Keratinocyte (primary cell): ENCODE results near the gene MRPL12. TPM values are rescaled to one million over a fixed set of nuclear protein-coding genes. Genes with fewer than 3 reads are reported as not detected.

Source experiments
- DNase-seq: peaks from one replicate; pipeline ENCODE4 v3.0.0-alpha.2; 2011; ENCODE audit warnings: low read depth, missing footprints, low spot score
- FAIRE-seq: peaks from 2 replicates; lab custom pipeline; 2011; peaks lifted over from hg19 to GRCh38; lab: Jason Lieb, UNC
- H2AFZ ChIP-seq: 2 replicates; pipeline ENCODE4 v1.6.0; 2012; ENCODE audit warnings: low read length, control low read depth, inconsistent platforms; ENCODE audit not compliant: control insufficient read depth
- H3K27ac ChIP-seq: 2 replicates; pipeline ENCODE4 v1.5.1; 2011; ENCODE audit warnings: low read length; ENCODE audit not compliant: control insufficient read depth, insufficient read depth
- H3K27me3 ChIP-seq: 3 replicates; pipeline ENCODE4 v1.6.0; 2011; ENCODE audit warnings: low read length; ENCODE audit not compliant: control insufficient read depth, insufficient read depth; ENCODE audit errors: extremely low read depth
- H3K36me3 ChIP-seq, 2 experiments: 2 replicates in 1 of 2; 3 replicates in 1 of 2; pipeline ENCODE4 v1.5.1; 2011; ENCODE audit warnings: low read length in 2 of 2, mild to moderate bottlenecking in 1 of 2; ENCODE audit not compliant: control insufficient read depth in 2 of 2, insufficient read depth in 2 of 2; ENCODE audit errors: extremely low read depth in 1 of 2
- H3K4me1 ChIP-seq: 3 replicates; pipeline ENCODE4 v1.5.1; 2011; ENCODE audit warnings: low read length; ENCODE audit not compliant: control insufficient read depth, insufficient read depth; ENCODE audit errors: extremely low read depth
- H3K4me2 ChIP-seq: 3 replicates; pipeline ENCODE4 v1.6.0; 2011; ENCODE audit warnings: low read depth, low read length; ENCODE audit not compliant: control insufficient read depth, insufficient read depth; ENCODE audit errors: extremely low read depth
- H3K4me3 ChIP-seq, 3 experiments: fragments of 200-600 bp in 1 of 3; sonication (generic) in 1 of 3; 2 replicates in 2 of 3; 3 replicates in 1 of 3; pipeline ENCODE4 v1.5.1; 2011 to 2016; ENCODE audit warnings: low read length in 3 of 3, mild to moderate bottlenecking in 3 of 3, control low read depth in 2 of 3, inconsistent platforms in 1 of 3, low read depth in 1 of 3, mixed read lengths in 1 of 3, mixed run types in 1 of 3, moderate library complexity in 1 of 3; ENCODE audit not compliant: control insufficient read depth in 2 of 3, insufficient read depth in 2 of 3; ENCODE audit errors: extremely low read depth in 1 of 3
- H3K79me2 ChIP-seq: 2 replicates; pipeline ENCODE4 v1.6.0; 2012; ENCODE audit warnings: low read length; ENCODE audit not compliant: control insufficient read depth, insufficient read depth
- H3K9ac ChIP-seq: 3 replicates; pipeline ENCODE4 v1.6.0; 2011; ENCODE audit warnings: low read length; ENCODE audit not compliant: control insufficient read depth, insufficient read depth; ENCODE audit errors: extremely low read depth
- H3K9me1 ChIP-seq: 3 replicates; pipeline ENCODE4 v1.6.0; 2011; ENCODE audit warnings: low read length; ENCODE audit not compliant: control insufficient read depth, insufficient read depth; ENCODE audit errors: extremely low read depth
- H3K9me3 ChIP-seq: 2 replicates; pipeline ENCODE4 v1.5.1; 2012; ENCODE audit warnings: low read depth, low read length; ENCODE audit not compliant: control insufficient read depth
- H4K20me1 ChIP-seq: 3 replicates; pipeline ENCODE4 v1.6.0; 2011; ENCODE audit warnings: low read length; ENCODE audit not compliant: control insufficient read depth, insufficient read depth; ENCODE audit errors: extremely low read depth
- CTCF ChIP-seq, 3 experiments: IDR thresholded peaks in 1 of 3; conservative IDR thresholded peaks in 1 of 3; optimal IDR thresholded peaks in 1 of 3; 2 replicates in 2 of 3; 3 replicates in 1 of 3; pipeline versions ENCODE3 to v1.5.1; 2011; ENCODE audit warnings: low read length in 3 of 3, mild to moderate bottlenecking in 3 of 3, moderate library complexity in 2 of 3, control low read depth in 1 of 3, inconsistent platforms in 1 of 3; ENCODE audit not compliant: insufficient read depth in 2 of 3; ENCODE audit errors: extremely low read depth in 1 of 3
- EZH2 ChIP-seq: IDR thresholded peaks from one replicate; pipeline ENCODE4 v1.6.1; 2012; ENCODE audit warnings: inconsistent platforms, mild to moderate bottlenecking, low read length, moderate library complexity
- dilution Hi-C: fragments of 300-500 bp; cut with MboI; formaldehyde crosslinking; loops from one replicate; pipeline ENCODE4 v1.7.0; 2020; ENCODE audit warnings: low sequenced_read_pairs; ENCODE audit not compliant: extremely low pct_ligation_motif_present
- polyA plus RNA-seq, 5 experiments: library from polyadenylated mRNA; depleted of rRNA in 3 of 5; stranded (reverse) in 3 of 5; stranded (forward) in 1 of 5; unstranded in 1 of 5; fragments of >200 nt; gene quantifications; 1 replicate in 1 of 5; 2 replicates in 3 of 5; 3 replicates in 1 of 5; pipeline versions ENCODE4 v1.2.1 to v1.2.3, GENCODE V29; 2011 to 2012; ENCODE audit warnings: missing spikeins in 2 of 5, low read depth in 1 of 5, low replicate concordance in 1 of 5

Gene MRPL12
- polyA plus RNA-seq, 1 donor (not counting 4 experiments of a cell fraction or from before 2014, with no cell fraction given), result 78.5 TPM

- peaks cover 24% of the 10 kb centered on the region for H3K4me1 ChIP-seq
- H3K27ac ChIP-seq, result peak overlapping the region; percentile 71
- H3K4me2 ChIP-seq, result peak overlapping the region; percentile 97
- FAIRE-seq (no peak), DNase-seq (no peak)
- dilution Hi-C loops, result no loop called here
- H3K36me3 ChIP-seq, result peaks cover 28 to 31% of the 10 kb centered on the region in 2 experiments
- no peaks in the 10 kb centered on the region for H3K9me1 ChIP-seq
- H3K27me3 ChIP-seq, result no peaks in the 10 kb centered on the region
- peaks cover 58% of the 10 kb centered on the region for H3K79me2 ChIP-seq
- H2AFZ ChIP-seq, result peak overlapping the region; percentile 74
- H3K9ac ChIP-seq, result peak overlapping the region; percentile 83
- H3K9me3 ChIP-seq, result no peaks in the 10 kb centered on the region
- peak overlapping the region; percentile 85 to 99 (median 89) for H3K4me3 ChIP-seq
- H4K20me1 ChIP-seq, result peaks cover 17% of the 10 kb centered on the region
- TF ChIP-seq EZH2 (no peak), CTCF (optimal IDR thresholded peaks at IDR 0.05 in 1 of 3, IDR thresholded peaks at IDR 0.05 in 1 of 3, conservative IDR thresholded peaks at IDR 0.05 in 1 of 3; ENCODE audit: extremely low read depth in 1 of 3, insufficient read depth in 2 of 3, low read length in 3 of 3) (no peak)
Observed at GRCh38 chr17:81683208-81683583, 20.0 kb upstream of the MRPL12 start.

GRCh38 chr17:81683584-81684441, 19.4 kb upstream of the MRPL12 start, which contains the start of the genes ARL16 and HGS:
ARL16 (minus strand) TSS chr17:81683797; CDS start chr17:81683753, 44 bp downstream.
HGS (plus strand) TSS chr17:81684011; CDS start chr17:81684067, 56 bp downstream.
- Histone ChIP-seq H3K9me1 (no peaks in the 10 kb centered on the region), H3K4me1 (peaks cover 30% of the 10 kb centered on the region), H3K36me3 (peaks cover 34 to 36% of the 10 kb centered on the region in 2 experiments), H2AFZ (peak within 1 kb of the TSS; percentile 74), H3K4me3 (peak within 1 kb of the TSS; percentile 85 to 99 (median 89)), H3K4me2 (peak within 1 kb of the TSS; percentile 97), H4K20me1 (peaks cover 22% of the 10 kb centered on the region), H3K27ac (peak within 1 kb of the TSS; percentile 93), H3K9me3 (no peaks in the 10 kb centered on the region), H3K27me3 (no peaks in the 10 kb centered on the region), H3K79me2 (peaks cover 64% of the 10 kb centered on the region), H3K9ac (peak within 1 kb of the TSS; percentile 83)
- dilution Hi-C loops, result no loop called here
- no peak for TF ChIP-seq EZH2
- no peak for TF ChIP-seq CTCF (optimal IDR thresholded peaks at IDR 0.05 in 1 of 3, IDR thresholded peaks at IDR 0.05 in 1 of 3, conservative IDR thresholded peaks at IDR 0.05 in 1 of 3; ENCODE audit: extremely low read depth in 1 of 3, insufficient read depth in 2 of 3, low read length in 3 of 3)
- peak; percentile 80 for FAIRE-seq
- DNase-seq, result peak; percentile 90
